AG09309 (cell line): ENCODE data around the gene EPHA4.

Source experiments
- DNase-seq: peaks from one replicate; pipeline ENCODE4 v3.0.0-alpha.2; 2010; ENCODE audit warnings: low read depth
- H3K4me3 ChIP-seq: 2 replicates; pipeline ENCODE4 v1.5.1; 2011; ENCODE audit warnings: mild to moderate bottlenecking, low read depth, low read length, moderate library complexity; ENCODE audit not compliant: control insufficient read depth
- TF ChIP-seq, protein P1 (sequence below): IDR thresholded peaks from 2 replicates; pipeline ENCODE4 v1.5.1; 2011; ENCODE audit warnings: mild to moderate bottlenecking, low read depth, low read length, inconsistent platforms; ENCODE audit not compliant: insufficient read depth, control insufficient read depth; ENCODE audit errors: missing control alignments

EPHA4 gene

DNA sequence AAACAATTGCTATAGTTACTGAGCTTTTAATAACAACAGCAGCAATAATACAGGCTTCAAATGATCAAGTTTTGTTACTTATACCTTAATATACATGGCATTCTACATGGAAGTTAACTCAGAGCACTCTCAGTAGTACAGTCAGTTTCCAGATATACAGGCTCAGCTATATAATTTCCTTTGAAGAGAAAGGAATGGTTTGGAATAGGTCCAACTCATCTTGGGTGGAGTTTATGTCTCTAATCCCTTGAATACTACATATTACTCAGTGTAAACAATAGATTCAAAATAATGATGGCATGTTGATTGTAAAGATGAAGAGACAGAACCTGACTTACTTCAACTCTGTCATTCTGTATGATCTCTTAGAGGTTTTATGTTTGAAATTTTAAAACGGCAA, 174.9 kb downstream of the EPHA4 start:
- DNase-seq = no peak
- no peak overlapping the region for H3K4me3 ChIP-seq
- TF ChIP-seq, protein P1, sequence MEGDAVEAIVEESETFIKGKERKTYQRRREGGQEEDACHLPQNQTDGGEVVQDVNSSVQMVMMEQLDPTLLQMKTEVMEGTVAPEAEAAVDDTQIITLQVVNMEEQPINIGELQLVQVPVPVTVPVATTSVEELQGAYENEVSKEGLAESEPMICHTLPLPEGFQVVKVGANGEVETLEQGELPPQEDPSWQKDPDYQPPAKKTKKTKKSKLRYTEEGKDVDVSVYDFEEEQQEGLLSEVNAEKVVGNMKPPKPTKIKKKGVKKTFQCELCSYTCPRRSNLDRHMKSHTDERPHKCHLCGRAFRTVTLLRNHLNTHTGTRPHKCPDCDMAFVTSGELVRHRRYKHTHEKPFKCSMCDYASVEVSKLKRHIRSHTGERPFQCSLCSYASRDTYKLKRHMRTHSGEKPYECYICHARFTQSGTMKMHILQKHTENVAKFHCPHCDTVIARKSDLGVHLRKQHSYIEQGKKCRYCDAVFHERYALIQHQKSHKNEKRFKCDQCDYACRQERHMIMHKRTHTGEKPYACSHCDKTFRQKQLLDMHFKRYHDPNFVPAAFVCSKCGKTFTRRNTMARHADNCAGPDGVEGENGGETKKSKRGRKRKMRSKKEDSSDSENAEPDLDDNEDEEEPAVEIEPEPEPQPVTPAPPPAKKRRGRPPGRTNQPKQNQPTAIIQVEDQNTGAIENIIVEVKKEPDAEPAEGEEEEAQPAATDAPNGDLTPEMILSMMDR = no peak

DNA sequence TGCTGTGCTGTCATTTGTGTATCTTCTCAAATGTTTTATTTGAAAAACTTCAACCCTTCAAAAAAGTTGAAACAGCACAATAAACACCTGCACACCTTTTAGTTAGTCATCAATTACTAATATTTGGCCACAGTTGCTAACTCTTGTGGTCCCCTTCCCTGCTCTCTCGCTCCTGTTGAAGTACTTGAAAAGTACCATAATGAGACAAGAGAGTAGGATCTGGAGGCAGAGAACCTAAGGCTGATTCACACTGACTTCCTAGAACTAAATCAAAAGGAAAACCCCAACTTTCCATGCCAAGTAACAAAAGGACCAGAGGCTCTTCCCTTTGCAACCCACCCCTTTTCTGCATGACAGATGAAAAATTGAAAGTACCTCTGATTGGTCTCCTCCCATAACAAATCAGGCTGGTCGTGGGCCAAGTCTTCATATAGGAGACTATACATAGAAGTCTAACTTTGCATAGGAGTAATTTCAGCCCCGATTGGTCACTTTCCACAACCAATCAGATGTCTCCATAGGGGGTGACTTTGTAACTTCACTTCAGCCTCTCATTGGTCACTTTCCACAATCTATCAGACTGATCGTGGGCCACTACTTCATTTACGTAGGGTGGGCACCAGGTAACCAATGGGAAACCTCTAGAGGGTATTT, 179.7 kb downstream of the EPHA4 start:
- TF ChIP-seq, protein P1 = no peak
- H3K4me3 ChIP-seq = no peak overlapping the region
- DNase-seq = no peak

DNA sequence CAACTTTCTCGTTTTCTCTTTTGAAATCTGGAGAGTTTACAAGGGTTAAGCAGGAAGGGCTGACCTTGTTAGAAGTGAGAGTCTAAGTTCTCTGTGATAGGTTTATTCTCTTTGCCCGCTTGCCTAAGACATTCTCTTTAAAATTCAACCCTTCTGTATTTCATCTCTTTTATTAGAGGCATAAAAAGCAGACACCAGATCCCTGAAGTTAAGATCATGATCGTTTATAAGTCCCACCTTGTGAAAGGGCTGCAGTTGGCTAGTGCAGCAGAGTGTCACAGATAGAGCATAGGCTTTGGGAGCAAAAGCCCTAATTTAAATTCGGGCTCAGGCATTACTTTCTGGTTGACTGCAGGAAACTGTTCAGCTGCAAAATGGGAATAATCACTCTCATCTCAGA, 181.2 kb downstream of the EPHA4 start:
- TF ChIP-seq, protein P1 = no peak
- DNase-seq = no peak
- no peak overlapping the region for H3K4me3 ChIP-seq

DNA sequence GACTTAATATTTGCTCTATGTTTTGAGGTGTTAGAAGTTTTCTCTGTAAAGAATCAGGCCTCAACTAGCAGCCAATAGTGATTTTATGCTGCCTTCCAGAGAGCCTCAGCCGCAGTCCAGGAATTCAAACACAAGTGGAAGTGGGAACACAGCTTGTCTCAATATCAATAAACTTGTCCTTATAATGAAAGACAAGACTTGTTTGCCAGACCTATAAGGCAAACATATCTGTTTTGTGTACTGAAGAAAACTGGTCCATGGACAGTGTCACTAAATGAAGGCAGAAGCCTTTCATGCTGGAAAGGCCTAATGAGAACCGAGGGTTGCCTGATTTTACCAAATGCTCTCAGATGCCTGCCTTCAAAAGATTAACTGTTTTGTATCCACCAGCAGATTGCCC, 182.2 kb downstream of the EPHA4 start:
- TF ChIP-seq, protein P1 = no peak
- no peak overlapping the region for H3K4me3 ChIP-seq
- DNase-seq = no peak

DNA sequence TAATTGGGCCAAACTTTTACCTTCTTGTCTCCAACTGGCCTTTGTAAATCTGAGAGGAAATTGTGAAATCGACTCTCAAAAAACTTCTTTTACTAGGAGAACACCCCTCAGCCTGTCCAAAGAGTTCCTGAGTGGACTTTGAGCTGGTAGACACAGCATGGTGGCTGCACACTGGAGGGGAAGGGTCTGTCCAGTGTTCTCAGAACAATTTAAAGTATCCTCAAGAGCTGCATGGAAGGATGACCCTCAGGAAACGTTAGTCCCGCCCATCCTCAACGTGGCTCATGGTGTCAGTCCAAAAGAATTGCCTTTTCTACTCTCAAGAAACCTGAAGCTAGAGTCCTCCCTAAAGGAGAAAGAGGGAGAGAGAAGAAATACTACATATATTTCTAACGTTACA, 182.7 kb downstream of the EPHA4 start:
- DNase-seq = no peak
- TF ChIP-seq, protein P1 = no peak
- H3K4me3 ChIP-seq = no peak overlapping the region

DNA sequence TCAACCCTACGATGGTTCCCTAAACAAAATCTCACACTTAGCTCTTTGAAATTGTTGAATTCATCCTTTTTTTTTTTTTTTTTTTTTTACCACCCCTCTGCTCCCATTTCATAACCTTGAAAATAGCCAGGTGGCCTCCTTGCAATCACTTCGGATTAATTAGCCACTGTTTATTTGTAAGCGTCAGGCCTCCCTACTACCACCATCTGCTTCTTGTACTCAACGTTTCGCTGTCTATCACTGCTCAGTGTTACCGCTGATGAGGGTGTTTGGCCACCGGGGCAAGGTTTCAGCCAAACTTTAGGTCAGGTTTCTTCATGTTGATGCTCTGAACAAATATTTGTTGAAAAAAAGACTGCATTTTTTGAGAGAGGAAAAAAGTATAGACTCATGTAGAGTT, 183.2 kb downstream of the EPHA4 start:
- DNase-seq = no peak
- TF ChIP-seq, protein P1 = no peak
- no peak overlapping the region for H3K4me3 ChIP-seq
